H9 (cell line): Measurements from ENCODE around the gene SWT1. TPM values are rescaled to one million over a fixed set of nuclear protein-coding genes. Genes with fewer than 3 reads are reported as not detected.

Experiments used
- DNase-seq: peaks from one replicate; pipeline ENCODE4 v3.0.0-alpha.2; 2017
- H2AFZ ChIP-seq: one replicate; pipeline ENCODE4 v1.6.1; 2013; ENCODE audit warnings: mild to moderate bottlenecking, low read length, control low read depth, moderate library complexity
- H2AK5ac ChIP-seq: 2 replicates; pipeline ENCODE4 v1.6.1; 2013; ENCODE audit warnings: low read length, control low read depth, mixed read lengths; ENCODE audit not compliant: insufficient read length
- H2BK120ac ChIP-seq: one replicate; pipeline ENCODE4 v1.6.1; 2013; ENCODE audit warnings: low read depth, mild to moderate bottlenecking, low read length, control low read depth, inconsistent platforms; ENCODE audit not compliant: poor library complexity, severe bottlenecking
- H2BK12ac ChIP-seq: 2 replicates; pipeline ENCODE4 v1.6.1; 2013; ENCODE audit warnings: low read length, control low read depth, mixed read lengths, low read depth; ENCODE audit not compliant: insufficient read length
- H2BK15ac ChIP-seq: 2 replicates; pipeline ENCODE4 v1.6.1; 2013; ENCODE audit warnings: low read depth, low read length, control low read depth
- H2BK20ac ChIP-seq: one replicate; pipeline ENCODE4 v1.6.1; 2013; ENCODE audit warnings: low read depth, mild to moderate bottlenecking, low read length, control low read depth, inconsistent platforms; ENCODE audit not compliant: poor library complexity, severe bottlenecking
- H2BK5ac ChIP-seq: 2 replicates; pipeline ENCODE4 v1.6.1; 2013; ENCODE audit warnings: low read length, control low read depth, mixed read lengths; ENCODE audit not compliant: insufficient read length
- H3K14ac ChIP-seq: 2 replicates; pipeline ENCODE4 v1.6.1; 2013; ENCODE audit warnings: low read length, control low read depth; ENCODE audit not compliant: insufficient read depth
- H3K18ac ChIP-seq: 2 replicates; pipeline ENCODE4 v1.6.1; 2013; ENCODE audit warnings: low read depth, mild to moderate bottlenecking, mixed read lengths, low read length, control low read depth; ENCODE audit not compliant: insufficient read length
- H3K23ac ChIP-seq: 2 replicates; pipeline ENCODE4 v1.6.1; 2013; ENCODE audit warnings: low read length, control low read depth, mixed read lengths, low read depth; ENCODE audit not compliant: insufficient read length
- H3K23me2 ChIP-seq: 2 replicates; pipeline ENCODE4 v1.6.1; 2013; ENCODE audit warnings: low read depth, mild to moderate bottlenecking, mixed read lengths, low read length, control low read depth; ENCODE audit not compliant: insufficient read length, poor library complexity, severe bottlenecking
- H3K27ac ChIP-seq: 2 replicates; pipeline ENCODE4 v1.5.1; 2013; ENCODE audit warnings: low read length, control low read depth, mixed read lengths, low read depth; ENCODE audit not compliant: insufficient read length
- H3K27me3 ChIP-seq: 2 replicates; pipeline ENCODE4 v1.6.1; 2013; ENCODE audit warnings: low read length, control low read depth, inconsistent platforms; ENCODE audit not compliant: insufficient read depth
- H3K4ac ChIP-seq: 2 replicates; pipeline ENCODE4 v1.6.1; 2013; ENCODE audit warnings: low read depth, mild to moderate bottlenecking, control low read depth, inconsistent platforms, low read length, moderate library complexity
- H3K4me1 ChIP-seq: 2 replicates; pipeline ENCODE4 v1.6.1; 2013; ENCODE audit warnings: low read length, control low read depth, inconsistent platforms; ENCODE audit not compliant: insufficient read depth
- H3K4me2 ChIP-seq: 2 replicates; pipeline ENCODE4 v1.6.1; 2013; ENCODE audit warnings: low read length, control low read depth, mixed read lengths; ENCODE audit not compliant: insufficient read length, insufficient read depth
- H3K56ac ChIP-seq: 2 replicates; pipeline ENCODE4 v1.6.1; 2013; ENCODE audit warnings: low read depth, mild to moderate bottlenecking, mixed read lengths, low read length, control low read depth; ENCODE audit not compliant: insufficient read length
- H3K79me1 ChIP-seq: 2 replicates; pipeline ENCODE4 v1.6.1; 2013; ENCODE audit warnings: low read depth, mild to moderate bottlenecking, moderate library complexity, low read length, control low read depth, inconsistent platforms; ENCODE audit not compliant: insufficient read depth, poor library complexity, severe bottlenecking
- H3K79me2 ChIP-seq: 2 replicates; pipeline ENCODE4 v1.6.1; 2013; ENCODE audit warnings: low read length, control low read depth, inconsistent platforms; ENCODE audit not compliant: insufficient read depth
- H3K9ac ChIP-seq: 2 replicates; pipeline ENCODE4 v1.6.1; 2013; ENCODE audit warnings: low read length, control low read depth, mixed read lengths; ENCODE audit not compliant: insufficient read length; ENCODE audit errors: extremely low read depth
- H3K9me3 ChIP-seq: one replicate; pipeline ENCODE4 v1.6.1; 2013; ENCODE audit warnings: low read depth, low read length, inconsistent platforms; ENCODE audit not compliant: control insufficient read depth
- H3T11ph ChIP-seq: one replicate; pipeline ENCODE4 v1.6.1; 2013; ENCODE audit warnings: mild to moderate bottlenecking, low read length, control low read depth, inconsistent platforms
- H4K20me1 ChIP-seq: one replicate; pipeline ENCODE4 v1.6.1; 2013; ENCODE audit not compliant: control insufficient read depth, insufficient read length, insufficient read depth
- H4K5ac ChIP-seq: 2 replicates; pipeline ENCODE4 v1.6.1; 2013; ENCODE audit warnings: low read depth, mild to moderate bottlenecking, mixed read lengths, low read length, control low read depth; ENCODE audit not compliant: insufficient read length
- H4K8ac ChIP-seq: replicated peaks from 2 replicates; pipeline ENCODE4 v1.6.1; 2013; ENCODE audit warnings: low read length, control low read depth, mixed read lengths, low read depth; ENCODE audit not compliant: insufficient read length
- H4K91ac ChIP-seq: 2 replicates; pipeline ENCODE4 v1.6.1; 2013; ENCODE audit warnings: low read depth, mild to moderate bottlenecking, moderate library complexity, mixed read lengths, low read length, control low read depth; ENCODE audit not compliant: insufficient read length
- H3K27ac Mint-ChIP-seq, 3 experiments: 2 replicates in 2 of 3; 3 replicates in 1 of 3; pipeline ENCODE4 v1.8.0; 2020 to 2021; ENCODE audit warnings: mixed read lengths in 3 of 3, mild to moderate bottlenecking in 1 of 3, moderate library complexity in 1 of 3
- H3K27me3 Mint-ChIP-seq: 2 replicates; pipeline ENCODE4 v1.8.0; 2021; ENCODE audit warnings: low read depth, mild to moderate bottlenecking, moderate library complexity, mixed read lengths
- H3K36me3 Mint-ChIP-seq, 3 experiments: 2 replicates in 2 of 3; 3 replicates in 1 of 3; pipeline ENCODE4 v1.8.0; 2020 to 2021; ENCODE audit warnings: low read depth in 3 of 3, mixed read lengths in 3 of 3; ENCODE audit not compliant: insufficient read depth in 1 of 3
- H3K4me1 Mint-ChIP-seq, 2 experiments: 2 replicates each; pipeline ENCODE4 v1.8.0; 2020; ENCODE audit warnings: mixed read lengths in 2 of 2
- H3K4me3 Mint-ChIP-seq, 2 experiments: 2 replicates in 1 of 2; 3 replicates in 1 of 2; pipeline ENCODE4 v1.8.0; 2020 to 2021; ENCODE audit warnings: mild to moderate bottlenecking in 2 of 2, mixed read lengths in 2 of 2, moderate library complexity in 1 of 2
- H3K9me3 Mint-ChIP-seq, 2 experiments: 2 replicates in 1 of 2; 3 replicates in 1 of 2; pipeline ENCODE4 v1.8.0; 2020; ENCODE audit warnings: mild to moderate bottlenecking in 2 of 2, mixed read lengths in 2 of 2, moderate library complexity in 1 of 2
- WGBS: extraction: QIAGEN DNeasy Blood & Tissue Kit; methylation state at CpG from one replicate; pipeline ENCODE4 v1.1.7; 2013; ENCODE audit warnings: missing lambda C conversion rate, low lambda C conversion rate, mixed read lengths; ENCODE audit not compliant: insufficient read length; ENCODE audit errors: extremely low coverage; 5-methylcytosine and 5-hydroxymethylcytosine counted together
- total RNA-seq: library from RNA; stranded (reverse); gene quantifications from 2 replicates; pipeline ENCODE4 v1.2.1, GENCODE V29; 2021
- TF ChIP-seq, protein P1 (sequence below): fragments of 200-600 bp; sonication (generic); conservative IDR thresholded peaks from 3 replicates; pipeline ENCODE4 v1.8.0; 2021; ENCODE audit warnings: antibody characterized with exemption, mild to moderate bottlenecking

SWT1 gene
- total RNA-seq, 1 experiment from 2014 or later: 5.2 TPM

DNA sequence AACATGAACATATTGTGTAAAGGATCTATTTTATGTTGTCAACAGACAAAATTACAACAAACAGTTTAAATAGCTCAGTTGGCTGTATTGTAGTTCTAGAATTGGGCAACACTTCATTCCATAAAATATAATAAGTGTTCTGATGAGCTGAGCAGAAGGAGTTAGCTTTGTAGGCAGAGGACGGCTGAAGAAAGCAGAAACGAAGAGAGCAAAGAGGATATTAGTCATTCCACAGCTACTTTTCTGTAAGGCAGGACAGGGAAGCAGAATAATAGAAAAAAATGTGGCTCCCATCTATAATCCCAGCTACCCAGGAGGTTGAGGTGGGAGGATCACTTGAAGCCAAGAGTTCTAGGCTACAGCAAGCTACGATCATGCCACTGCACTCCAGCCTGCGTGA, 180.3 kb downstream of the SWT1 start:
- H3K23ac ChIP-seq: no peak overlapping the region
- H2BK20ac ChIP-seq: no peak overlapping the region
- DNase-seq: no peak
- no peak overlapping the region for H3K14ac ChIP-seq
- no peak overlapping the region for H3K18ac ChIP-seq
- no peak overlapping the region for H3T11ph ChIP-seq
- no peaks in the 10 kb centered on the region for H4K20me1 ChIP-seq
- H3K4me1 ChIP-seq: no peaks in the 10 kb centered on the region
- Mint-ChIP-seq H3K4me3 (no peak overlapping the region), H3K27me3 (no peaks in the 10 kb centered on the region; the same call in 1 of the 2 replicates), H3K36me3 (no peaks in the 10 kb centered on the region), H3K27ac (no peak overlapping the region; a peak in 1 of 7 replicates), H3K4me1 (peaks cover 11 to 14% of the 10 kb centered on the region in 2 experiments; a peak in 2 of 4 replicates), H3K9me3 (no peaks in the 10 kb centered on the region)
- H2BK120ac ChIP-seq: no peak overlapping the region
- H2AFZ ChIP-seq: no peak overlapping the region
- H3K56ac ChIP-seq: no peak overlapping the region
- H3K27ac ChIP-seq: no peak overlapping the region
- no peaks in the 10 kb centered on the region for H3K79me1 ChIP-seq
- no peaks in the 10 kb centered on the region for H3K9me3 ChIP-seq
- H3K4ac ChIP-seq: no peak overlapping the region
- no peak overlapping the region for H3K4me2 ChIP-seq
- no peaks in the 10 kb centered on the region for H3K23me2 ChIP-seq
- TF ChIP-seq, protein P1, sequence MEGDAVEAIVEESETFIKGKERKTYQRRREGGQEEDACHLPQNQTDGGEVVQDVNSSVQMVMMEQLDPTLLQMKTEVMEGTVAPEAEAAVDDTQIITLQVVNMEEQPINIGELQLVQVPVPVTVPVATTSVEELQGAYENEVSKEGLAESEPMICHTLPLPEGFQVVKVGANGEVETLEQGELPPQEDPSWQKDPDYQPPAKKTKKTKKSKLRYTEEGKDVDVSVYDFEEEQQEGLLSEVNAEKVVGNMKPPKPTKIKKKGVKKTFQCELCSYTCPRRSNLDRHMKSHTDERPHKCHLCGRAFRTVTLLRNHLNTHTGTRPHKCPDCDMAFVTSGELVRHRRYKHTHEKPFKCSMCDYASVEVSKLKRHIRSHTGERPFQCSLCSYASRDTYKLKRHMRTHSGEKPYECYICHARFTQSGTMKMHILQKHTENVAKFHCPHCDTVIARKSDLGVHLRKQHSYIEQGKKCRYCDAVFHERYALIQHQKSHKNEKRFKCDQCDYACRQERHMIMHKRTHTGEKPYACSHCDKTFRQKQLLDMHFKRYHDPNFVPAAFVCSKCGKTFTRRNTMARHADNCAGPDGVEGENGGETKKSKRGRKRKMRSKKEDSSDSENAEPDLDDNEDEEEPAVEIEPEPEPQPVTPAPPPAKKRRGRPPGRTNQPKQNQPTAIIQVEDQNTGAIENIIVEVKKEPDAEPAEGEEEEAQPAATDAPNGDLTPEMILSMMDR: no peak
- H2BK12ac ChIP-seq: no peak overlapping the region
- WGBS: no CpG with 5 or more reads among the region's 4 CpGs
- no peak overlapping the region for H4K91ac ChIP-seq
- no peak overlapping the region for H2BK15ac ChIP-seq
- no peaks in the 10 kb centered on the region for H3K79me2 ChIP-seq
- H3K9ac ChIP-seq: no peak overlapping the region
- no peak overlapping the region for H4K8ac ChIP-seq
- H2AK5ac ChIP-seq: no peak overlapping the region
- no peaks in the 10 kb centered on the region for H3K27me3 ChIP-seq
- H2BK5ac ChIP-seq: no peak overlapping the region
- H4K5ac ChIP-seq: no peak overlapping the region
